MM.1S (cell line): ENCODE data around the gene ZC2HC1C.

ENCODE experiments used
- EZH2 ChIP-seq: fragments of 300-600 bp; sonication (generic); optimal IDR thresholded peaks from 2 replicates; pipeline ENCODE3; 2017; ENCODE audit warnings: low read depth, mild to moderate bottlenecking, antibody characterized with exemption, low read length, mixed read lengths
- EZH2phosphoT487 ChIP-seq: fragments of 300-600 bp; sonication (generic); IDR thresholded peaks from 2 replicates; pipeline ENCODE4 v1.6.1; 2018; ENCODE audit warnings: antibody characterized with exemption, low read length
- TF ChIP-seq, protein P1 (sequence below): fragments of 300-600 bp; sonication (generic); IDR thresholded peaks from 2 replicates; pipeline ENCODE4 v1.5.1; 2016; ENCODE audit warnings: antibody characterized with exemption, low read length, mixed read lengths

DNA sequence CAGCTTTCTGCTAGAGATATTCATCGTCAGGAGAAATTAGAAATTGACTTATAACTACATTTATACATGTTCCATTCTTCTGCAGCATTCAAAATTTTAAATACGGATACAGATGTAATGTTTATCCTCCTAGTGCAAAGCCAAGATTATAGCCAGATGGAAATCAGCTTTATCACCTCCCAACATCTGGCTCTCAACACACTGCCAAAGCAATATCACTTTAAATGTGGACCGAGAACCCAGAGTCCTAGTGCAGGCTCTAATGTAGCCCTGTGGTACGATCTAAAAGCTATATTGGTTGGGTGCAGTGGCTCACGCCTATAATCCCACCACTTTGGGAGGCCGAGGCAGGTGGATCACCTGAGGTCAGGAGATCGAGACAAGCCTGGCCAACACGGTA lies 24.7 kb upstream of the ZC2HC1C start:
- TF ChIP-seq, protein P1, sequence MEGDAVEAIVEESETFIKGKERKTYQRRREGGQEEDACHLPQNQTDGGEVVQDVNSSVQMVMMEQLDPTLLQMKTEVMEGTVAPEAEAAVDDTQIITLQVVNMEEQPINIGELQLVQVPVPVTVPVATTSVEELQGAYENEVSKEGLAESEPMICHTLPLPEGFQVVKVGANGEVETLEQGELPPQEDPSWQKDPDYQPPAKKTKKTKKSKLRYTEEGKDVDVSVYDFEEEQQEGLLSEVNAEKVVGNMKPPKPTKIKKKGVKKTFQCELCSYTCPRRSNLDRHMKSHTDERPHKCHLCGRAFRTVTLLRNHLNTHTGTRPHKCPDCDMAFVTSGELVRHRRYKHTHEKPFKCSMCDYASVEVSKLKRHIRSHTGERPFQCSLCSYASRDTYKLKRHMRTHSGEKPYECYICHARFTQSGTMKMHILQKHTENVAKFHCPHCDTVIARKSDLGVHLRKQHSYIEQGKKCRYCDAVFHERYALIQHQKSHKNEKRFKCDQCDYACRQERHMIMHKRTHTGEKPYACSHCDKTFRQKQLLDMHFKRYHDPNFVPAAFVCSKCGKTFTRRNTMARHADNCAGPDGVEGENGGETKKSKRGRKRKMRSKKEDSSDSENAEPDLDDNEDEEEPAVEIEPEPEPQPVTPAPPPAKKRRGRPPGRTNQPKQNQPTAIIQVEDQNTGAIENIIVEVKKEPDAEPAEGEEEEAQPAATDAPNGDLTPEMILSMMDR: no peak
- TF ChIP-seq EZH2 (no peak), EZH2phosphoT487 (no peak)
